Measurements from ENCODE around the gene RALGDS. TPM values are rescaled to one million over a fixed set of nuclear protein-coding genes. Genes with fewer than 3 reads are reported as not detected.

The RALGDS gene
- total RNA-seq, 1 donor from 2014 or later, result 19.0 TPM

DNA sequence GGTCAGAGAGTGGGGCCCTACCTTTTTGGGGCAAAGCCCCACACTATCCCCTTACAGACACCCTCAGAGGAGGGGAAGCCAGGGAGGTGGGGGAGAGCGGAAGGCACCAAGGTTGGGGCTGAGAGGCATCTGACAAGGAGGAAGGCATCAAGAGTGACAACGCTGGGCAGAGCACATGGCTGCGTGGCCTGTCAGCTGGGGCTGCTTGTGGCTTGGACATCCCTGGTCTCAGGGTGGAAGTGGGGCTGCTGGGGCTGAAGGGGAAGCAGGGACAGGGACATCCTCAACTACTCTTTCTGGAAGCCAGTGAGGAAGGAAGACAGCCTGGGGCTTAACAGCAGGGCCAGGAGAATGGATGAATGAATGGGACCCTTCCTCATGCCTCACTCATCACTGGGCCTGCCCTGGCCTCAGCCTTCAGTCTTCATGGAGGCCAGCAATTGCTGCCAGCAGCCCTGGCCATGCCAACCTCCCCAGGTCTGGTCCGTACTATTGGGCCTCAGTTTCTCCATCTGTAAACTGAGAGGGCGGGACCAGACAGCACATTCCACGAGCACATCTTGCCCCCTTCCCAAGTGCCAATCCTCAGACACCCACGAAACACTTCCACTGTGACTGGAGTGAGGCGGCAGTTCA, 993 bp upstream of the RALGDS start:
- Mint-ChIP-seq H3K27me3 (ENCODE audit: low read depth) (peaks cover 9% of the 10 kb centered on the region), H3K9me3 (ENCODE audit: low read depth) (no peaks in the 10 kb centered on the region), H3K36me3 (ENCODE audit: low read depth) (peaks cover 1% of the 10 kb centered on the region), H3K27ac (ENCODE audit: unreplicated experiment) (no peak overlapping the region), H3K4me1 (ENCODE audit: low read depth) (peaks cover 26% of the 10 kb centered on the region), H3K4me3 (ENCODE audit: unreplicated experiment) (peak overlapping the region; percentile 17)
- TF ChIP-seq, protein P1, sequence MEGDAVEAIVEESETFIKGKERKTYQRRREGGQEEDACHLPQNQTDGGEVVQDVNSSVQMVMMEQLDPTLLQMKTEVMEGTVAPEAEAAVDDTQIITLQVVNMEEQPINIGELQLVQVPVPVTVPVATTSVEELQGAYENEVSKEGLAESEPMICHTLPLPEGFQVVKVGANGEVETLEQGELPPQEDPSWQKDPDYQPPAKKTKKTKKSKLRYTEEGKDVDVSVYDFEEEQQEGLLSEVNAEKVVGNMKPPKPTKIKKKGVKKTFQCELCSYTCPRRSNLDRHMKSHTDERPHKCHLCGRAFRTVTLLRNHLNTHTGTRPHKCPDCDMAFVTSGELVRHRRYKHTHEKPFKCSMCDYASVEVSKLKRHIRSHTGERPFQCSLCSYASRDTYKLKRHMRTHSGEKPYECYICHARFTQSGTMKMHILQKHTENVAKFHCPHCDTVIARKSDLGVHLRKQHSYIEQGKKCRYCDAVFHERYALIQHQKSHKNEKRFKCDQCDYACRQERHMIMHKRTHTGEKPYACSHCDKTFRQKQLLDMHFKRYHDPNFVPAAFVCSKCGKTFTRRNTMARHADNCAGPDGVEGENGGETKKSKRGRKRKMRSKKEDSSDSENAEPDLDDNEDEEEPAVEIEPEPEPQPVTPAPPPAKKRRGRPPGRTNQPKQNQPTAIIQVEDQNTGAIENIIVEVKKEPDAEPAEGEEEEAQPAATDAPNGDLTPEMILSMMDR (IDR thresholded peaks at IDR 0.05), result no peak
- no peak for DNase-seq (ENCODE audit: low spot score)

DNA sequence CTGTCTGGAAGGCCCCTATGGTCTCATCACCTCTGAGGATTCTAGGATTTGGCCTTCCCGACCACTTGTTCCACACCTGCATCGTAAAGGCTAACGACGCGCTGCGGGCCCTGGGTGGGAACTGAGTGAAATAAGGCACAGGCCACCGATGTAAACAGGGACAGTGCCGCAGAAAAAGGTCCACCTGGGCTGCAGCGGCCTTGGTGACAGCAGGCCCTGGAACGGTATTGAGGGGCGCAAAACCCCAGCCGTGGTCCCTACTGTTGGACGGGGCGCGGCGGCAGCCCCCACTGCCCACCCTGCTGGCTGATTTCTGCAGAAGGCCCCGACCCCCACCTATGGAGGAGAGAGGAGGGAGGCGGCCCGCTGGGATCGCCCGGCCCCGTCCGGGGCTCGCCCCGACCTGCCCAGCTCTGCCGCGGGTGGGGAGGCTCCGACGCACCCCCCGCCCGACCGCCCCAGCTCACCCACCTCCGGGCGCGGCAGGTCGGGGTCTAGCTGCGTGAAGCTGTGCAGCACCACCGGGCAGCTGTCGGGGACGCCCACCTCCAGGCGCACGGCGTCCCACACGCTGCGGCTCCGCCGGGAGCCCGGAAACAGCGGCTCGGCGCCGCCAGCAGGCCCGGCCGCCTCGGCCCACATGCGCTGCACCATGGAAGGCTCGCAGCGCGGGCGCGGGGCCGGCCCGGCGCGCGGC, 391 bp downstream of the RALGDS start:
- DNase-seq (ENCODE audit: low spot score), result no peak
- Mint-ChIP-seq H3K27me3 (ENCODE audit: low read depth) (peaks cover 9% of the 10 kb centered on the region), H3K9me3 (ENCODE audit: low read depth) (no peaks in the 10 kb centered on the region), H3K27ac (ENCODE audit: unreplicated experiment) (no peak overlapping the region), H3K4me1 (ENCODE audit: low read depth) (peaks cover 12% of the 10 kb centered on the region), H3K36me3 (ENCODE audit: low read depth) (peaks cover 1% of the 10 kb centered on the region), H3K4me3 (ENCODE audit: unreplicated experiment) (peak overlapping the region; percentile 65)
- TF ChIP-seq, protein P1 (IDR thresholded peaks at IDR 0.05), result peak; percentile 8

DNA sequence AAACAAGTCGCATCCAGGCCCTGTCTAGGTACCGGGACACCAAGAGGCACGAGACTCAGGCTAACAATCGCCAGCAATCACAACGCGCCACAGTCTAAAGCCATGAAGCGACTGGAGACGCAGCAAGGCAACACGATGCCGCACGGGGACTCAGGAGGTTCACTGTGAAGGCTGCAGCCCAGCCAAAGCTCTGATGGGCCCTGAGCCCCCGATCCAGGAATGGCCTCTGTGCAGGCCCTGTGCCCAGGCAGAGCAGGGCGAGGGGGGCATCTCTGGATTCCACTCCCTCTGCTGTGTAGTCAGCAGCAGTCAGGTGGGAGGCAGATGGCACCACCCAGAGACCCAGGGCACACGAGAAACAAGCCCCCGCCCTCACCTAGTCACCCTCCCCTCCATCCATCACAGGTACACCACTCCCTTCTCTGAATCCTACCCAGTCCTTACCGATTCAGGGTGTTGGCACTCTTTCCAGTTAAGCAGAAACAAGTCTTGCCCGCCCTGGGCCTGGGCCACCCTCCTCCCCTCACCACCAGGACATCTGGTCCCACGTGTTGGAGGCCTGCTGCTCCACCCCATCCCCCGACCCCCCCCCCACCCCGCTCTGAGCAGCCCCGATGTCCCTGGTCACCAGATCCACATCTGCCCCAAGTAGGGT, 1.1 kb downstream of the RALGDS start:
- peaks cover 12% of the 10 kb centered on the region for H3K4me1 Mint-ChIP-seq (ENCODE audit: low read depth)
- no peak for DNase-seq (ENCODE audit: low spot score)
- H3K27ac Mint-ChIP-seq (ENCODE audit: unreplicated experiment), result no peak overlapping the region

DNA sequence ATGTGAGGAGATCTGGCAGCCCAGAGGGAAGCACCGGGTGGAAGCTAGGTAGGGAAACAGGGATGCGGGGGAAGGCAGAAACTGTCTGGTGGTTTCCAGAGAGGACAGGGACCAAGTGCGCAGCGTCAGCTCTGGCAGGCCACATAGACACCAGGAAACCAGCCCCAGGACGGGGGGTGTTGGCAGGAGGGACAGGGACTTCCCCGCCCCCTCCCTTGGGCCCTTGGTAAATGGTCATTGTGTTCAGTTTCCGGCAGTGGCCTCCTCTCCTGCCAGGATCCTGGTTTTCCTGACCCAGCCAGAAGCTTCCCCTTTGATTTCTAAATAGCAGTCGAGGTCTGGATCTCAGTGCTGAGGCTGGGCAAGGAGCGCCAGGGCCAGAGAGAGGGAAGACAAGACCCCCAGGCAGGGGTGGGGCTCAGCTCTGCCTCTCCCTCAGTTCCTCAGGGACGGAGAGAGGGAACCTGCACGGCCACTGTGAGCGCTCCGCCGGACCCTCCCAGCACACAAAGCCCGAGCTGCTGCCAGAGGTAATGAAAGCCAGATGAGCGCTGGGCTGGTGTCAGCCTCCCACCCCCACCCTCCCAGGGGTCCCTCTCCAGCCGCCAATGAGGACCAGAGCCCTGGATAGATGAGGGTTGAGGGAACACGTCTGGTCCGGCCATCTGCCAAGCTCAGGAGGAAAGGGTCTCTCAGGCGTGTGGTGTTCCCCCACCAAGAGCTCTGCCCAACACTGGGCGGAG, 1.8 kb downstream of the RALGDS start:
- Mint-ChIP-seq H3K27ac (ENCODE audit: unreplicated experiment) (no peak overlapping the region), H3K27me3 (ENCODE audit: low read depth) (peaks cover 4% of the 10 kb centered on the region), H3K4me3 (ENCODE audit: unreplicated experiment) (no peak overlapping the region), H3K36me3 (ENCODE audit: low read depth) (peaks cover under 1% of the 10 kb centered on the region), H3K4me1 (ENCODE audit: low read depth) (peaks cover 14% of the 10 kb centered on the region), H3K9me3 (ENCODE audit: low read depth) (no peaks in the 10 kb centered on the region)
- TF ChIP-seq, protein P1 (IDR thresholded peaks at IDR 0.05), result no peak
- no peak for DNase-seq (ENCODE audit: low spot score)

More for the DNA sequence above, 1.1 kb downstream of the RALGDS start:
- TF ChIP-seq, protein P1 (IDR thresholded peaks at IDR 0.05), result no peak
- Mint-ChIP-seq H3K27me3 (ENCODE audit: low read depth) (peaks cover 7% of the 10 kb centered on the region), H3K9me3 (ENCODE audit: low read depth) (no peaks in the 10 kb centered on the region), H3K4me3 (ENCODE audit: unreplicated experiment) (peak overlapping the region; percentile 65), H3K36me3 (ENCODE audit: low read depth) (peaks cover 1% of the 10 kb centered on the region)

DNA sequence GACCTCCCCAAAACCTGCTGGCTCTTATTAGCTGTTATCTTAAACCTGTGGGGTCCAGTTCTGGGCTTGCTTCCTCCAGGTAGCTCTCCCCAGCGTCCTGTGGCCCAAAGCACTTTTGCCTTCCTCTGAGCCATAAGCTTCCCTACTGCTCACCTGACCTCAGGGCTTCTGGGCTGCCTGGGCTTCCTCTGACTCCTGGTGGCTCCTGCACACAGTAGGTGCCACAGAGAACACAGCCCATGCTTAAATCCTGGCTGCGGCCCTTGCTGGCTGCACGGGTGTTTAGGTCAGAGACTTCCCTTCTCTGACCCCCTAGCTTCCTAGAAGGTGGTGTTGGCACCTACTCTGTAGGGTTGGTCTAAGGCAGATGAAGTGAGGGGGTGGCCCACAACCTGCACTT, 2.5 kb downstream of the RALGDS start:
- no peak overlapping the region for H3K27ac Mint-ChIP-seq (ENCODE audit: unreplicated experiment)
- H3K27me3 Mint-ChIP-seq (ENCODE audit: low read depth), result no peaks in the 10 kb centered on the region
- no peaks in the 10 kb centered on the region for H3K36me3 Mint-ChIP-seq (ENCODE audit: low read depth)
- no peaks in the 10 kb centered on the region for H3K9me3 Mint-ChIP-seq (ENCODE audit: low read depth)
- H3K4me1 Mint-ChIP-seq (ENCODE audit: low read depth), result peaks cover 21% of the 10 kb centered on the region
- TF ChIP-seq, protein P1 (IDR thresholded peaks at IDR 0.05), result no peak
- no peak for DNase-seq (ENCODE audit: low spot score)
- H3K4me3 Mint-ChIP-seq (ENCODE audit: unreplicated experiment), result no peak overlapping the region

Measured in chondrocyte (in vitro differentiated cells).